ENCODE results near the gene ADAMTSL4. TPM values are rescaled to one million over a fixed set of nuclear protein-coding genes. Genes with fewer than 3 reads are reported as not detected.
A peak's percentile ranks its signal among the peaks of the same experiment; 100 is the strongest.

The ADAMTSL4 gene
- total and polyA plus RNA-seq, 9 of the 15 experiments (the other 6 are each of a cell fraction or from before 2014, with no cell fraction given): 12.7 to 212 (median 35.6) TPM

- TF ChIP-seq, protein P1, sequence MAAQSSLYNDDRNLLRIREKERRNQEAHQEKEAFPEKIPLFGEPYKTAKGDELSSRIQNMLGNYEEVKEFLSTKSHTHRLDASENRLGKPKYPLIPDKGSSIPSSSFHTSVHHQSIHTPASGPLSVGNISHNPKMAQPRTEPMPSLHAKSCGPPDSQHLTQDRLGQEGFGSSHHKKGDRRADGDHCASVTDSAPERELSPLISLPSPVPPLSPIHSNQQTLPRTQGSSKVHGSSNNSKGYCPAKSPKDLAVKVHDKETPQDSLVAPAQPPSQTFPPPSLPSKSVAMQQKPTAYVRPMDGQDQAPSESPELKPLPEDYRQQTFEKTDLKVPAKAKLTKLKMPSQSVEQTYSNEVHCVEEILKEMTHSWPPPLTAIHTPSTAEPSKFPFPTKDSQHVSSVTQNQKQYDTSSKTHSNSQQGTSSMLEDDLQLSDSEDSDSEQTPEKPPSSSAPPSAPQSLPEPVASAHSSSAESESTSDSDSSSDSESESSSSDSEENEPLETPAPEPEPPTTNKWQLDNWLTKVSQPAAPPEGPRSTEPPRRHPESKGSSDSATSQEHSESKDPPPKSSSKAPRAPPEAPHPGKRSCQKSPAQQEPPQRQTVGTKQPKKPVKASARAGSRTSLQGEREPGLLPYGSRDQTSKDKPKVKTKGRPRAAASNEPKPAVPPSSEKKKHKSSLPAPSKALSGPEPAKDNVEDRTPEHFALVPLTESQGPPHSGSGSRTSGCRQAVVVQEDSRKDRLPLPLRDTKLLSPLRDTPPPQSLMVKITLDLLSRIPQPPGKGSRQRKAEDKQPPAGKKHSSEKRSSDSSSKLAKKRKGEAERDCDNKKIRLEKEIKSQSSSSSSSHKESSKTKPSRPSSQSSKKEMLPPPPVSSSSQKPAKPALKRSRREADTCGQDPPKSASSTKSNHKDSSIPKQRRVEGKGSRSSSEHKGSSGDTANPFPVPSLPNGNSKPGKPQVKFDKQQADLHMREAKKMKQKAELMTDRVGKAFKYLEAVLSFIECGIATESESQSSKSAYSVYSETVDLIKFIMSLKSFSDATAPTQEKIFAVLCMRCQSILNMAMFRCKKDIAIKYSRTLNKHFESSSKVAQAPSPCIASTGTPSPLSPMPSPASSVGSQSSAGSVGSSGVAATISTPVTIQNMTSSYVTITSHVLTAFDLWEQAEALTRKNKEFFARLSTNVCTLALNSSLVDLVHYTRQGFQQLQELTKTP (IDR thresholded peaks at IDR 0.05; ENCODE audit: low read depth in 1 of 2, partially characterized antibody in 2 of 2): peak in 1 of 2 experiments; percentile 67
- TF ChIP-seq ELF1 (tag; IDR thresholded peaks at IDR 0.05) (no peak), TCF7L2 (IDR thresholded peaks at IDR 0.05; ENCODE audit: low read depth, low read length) (peak; percentile 37; the same call in 1 of the 2 replicates), PHTF2 (CRISPR knock-in tag; IDR thresholded peaks at IDR 0.05) (no peak), SMARCE1 (IDR thresholded peaks at IDR 0.05) (peak; percentile 96), E2F4 (CRISPR knock-in tag; IDR thresholded peaks at IDR 0.05; ENCODE audit: low read depth) (no peak), BRD4 (IDR thresholded peaks at IDR 0.05) (no peak), ZNF121 (CRISPR knock-in tag; conservative IDR thresholded peaks at IDR 0.05) (no peak), NR3C1 (CRISPR knock-in tag; IDR thresholded peaks at IDR 0.05) (no peak), TBP (optimal IDR thresholded peaks at IDR 0.05; ENCODE audit: low read depth, low read length) (peak; percentile 50), ZZZ3 (IDR thresholded peaks at IDR 0.05) (no peak), ZNF766 (CRISPR knock-in tag; conservative IDR thresholded peaks at IDR 0.05) (peak; percentile 75), TOE1 (IDR thresholded peaks at IDR 0.05; ENCODE audit: borderline replicate concordance) (peak; percentile 68), TOE1 (CRISPR knock-in tag; IDR thresholded peaks at IDR 0.05; ENCODE audit: borderline replicate concordance, low read depth) (no peak), ZNF75A (CRISPR knock-in tag; IDR thresholded peaks at IDR 0.05) (no peak), GATAD2A (IDR thresholded peaks at IDR 0.05) (peak; percentile 87; the same call in 1 of the 2 replicates), CBFA2T2 (conservative IDR thresholded peaks at IDR 0.05) (peak; percentile 98), ZBTB7A (IDR thresholded peaks at IDR 0.05; ENCODE audit: borderline replicate concordance, control insufficient read depth, low read depth, low read length) (peak; percentile 99), KAT7 (CRISPR knock-in tag; IDR thresholded peaks at IDR 0.05; ENCODE audit: borderline replicate concordance) (0 out of 2 replicates have a peak, but pooled peaks have one; percentile 48), ID3 (CRISPR knock-in tag; IDR thresholded peaks at IDR 0.05) (no peak), ID3 (tag; IDR thresholded peaks at IDR 0.05) (peak; percentile 98)
- TF ChIP-seq, protein P2, sequence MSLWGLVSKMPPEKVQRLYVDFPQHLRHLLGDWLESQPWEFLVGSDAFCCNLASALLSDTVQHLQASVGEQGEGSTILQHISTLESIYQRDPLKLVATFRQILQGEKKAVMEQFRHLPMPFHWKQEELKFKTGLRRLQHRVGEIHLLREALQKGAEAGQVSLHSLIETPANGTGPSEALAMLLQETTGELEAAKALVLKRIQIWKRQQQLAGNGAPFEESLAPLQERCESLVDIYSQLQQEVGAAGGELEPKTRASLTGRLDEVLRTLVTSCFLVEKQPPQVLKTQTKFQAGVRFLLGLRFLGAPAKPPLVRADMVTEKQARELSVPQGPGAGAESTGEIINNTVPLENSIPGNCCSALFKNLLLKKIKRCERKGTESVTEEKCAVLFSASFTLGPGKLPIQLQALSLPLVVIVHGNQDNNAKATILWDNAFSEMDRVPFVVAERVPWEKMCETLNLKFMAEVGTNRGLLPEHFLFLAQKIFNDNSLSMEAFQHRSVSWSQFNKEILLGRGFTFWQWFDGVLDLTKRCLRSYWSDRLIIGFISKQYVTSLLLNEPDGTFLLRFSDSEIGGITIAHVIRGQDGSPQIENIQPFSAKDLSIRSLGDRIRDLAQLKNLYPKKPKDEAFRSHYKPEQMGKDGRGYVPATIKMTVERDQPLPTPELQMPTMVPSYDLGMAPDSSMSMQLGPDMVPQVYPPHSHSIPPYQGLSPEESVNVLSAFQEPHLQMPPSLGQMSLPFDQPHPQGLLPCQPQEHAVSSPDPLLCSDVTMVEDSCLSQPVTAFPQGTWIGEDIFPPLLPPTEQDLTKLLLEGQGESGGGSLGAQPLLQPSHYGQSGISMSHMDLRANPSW (CRISPR knock-in tag; IDR thresholded peaks at IDR 0.05): no peak
Measured at GRCh38 chr1:150545486-150546032, 3.6 kb upstream of the ADAMTSL4 start (continued).

Measured in K562 (cell line).